GM21825 (cell line): ENCODE data around the gene PARP11.
"Not testable (repeated sequence)": the region's sequence is repeated elsewhere in the genome, so short reads cannot be mapped to it uniquely, and the experiment has no call there.

Experiments used
- ATAC-seq: cut with Tn5 transposase; IDR thresholded peaks from one replicate; pipeline ENCODE4 v1.9.1; 2021; ENCODE audit warnings: mild to moderate bottlenecking, moderate library complexity; ENCODE audit not compliant: unreplicated experiment

The PARP11 gene

GRCh38 chr12:3882896-3883564 is 9.8 kb upstream of the PARP11 start:
- ATAC-seq, result no peak

- ATAC-seq, result no peak
These were observed 9.2 kb upstream of the PARP11 start for GRCh38 chr12:3882406-3882805.

DNA sequence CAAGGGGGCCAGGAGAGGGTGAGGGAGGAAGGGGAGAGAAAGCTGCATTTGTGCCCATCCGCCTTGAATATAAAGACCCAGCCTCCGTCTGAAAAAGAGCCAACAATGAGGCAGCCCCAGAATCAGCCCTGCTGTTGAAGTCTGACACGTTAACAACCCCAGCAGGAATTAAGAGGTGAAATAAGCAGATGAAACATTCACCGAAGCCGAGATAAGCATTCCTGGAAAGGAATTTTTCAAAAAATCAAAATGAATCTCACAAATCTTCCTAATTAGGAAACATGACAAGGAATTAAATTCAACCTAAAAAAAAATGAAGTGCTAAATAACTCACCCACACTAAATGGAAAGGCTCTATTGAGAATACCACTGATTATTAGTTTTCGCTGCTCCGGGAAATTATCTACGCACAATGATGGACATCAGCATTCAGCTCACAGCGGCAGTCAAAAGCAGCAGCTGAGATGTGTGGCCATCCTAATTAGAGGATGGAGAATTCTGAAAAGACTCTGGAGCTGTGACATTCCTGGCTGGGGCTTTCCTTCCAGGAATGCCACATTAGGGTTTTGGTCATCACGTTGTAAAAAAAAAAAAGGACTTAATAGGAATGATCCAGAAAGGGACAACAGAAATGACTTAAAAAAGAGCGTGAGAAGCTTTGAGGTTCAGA is 8.2 kb upstream of the PARP11 start:
- ATAC-seq, result no peak

DNA sequence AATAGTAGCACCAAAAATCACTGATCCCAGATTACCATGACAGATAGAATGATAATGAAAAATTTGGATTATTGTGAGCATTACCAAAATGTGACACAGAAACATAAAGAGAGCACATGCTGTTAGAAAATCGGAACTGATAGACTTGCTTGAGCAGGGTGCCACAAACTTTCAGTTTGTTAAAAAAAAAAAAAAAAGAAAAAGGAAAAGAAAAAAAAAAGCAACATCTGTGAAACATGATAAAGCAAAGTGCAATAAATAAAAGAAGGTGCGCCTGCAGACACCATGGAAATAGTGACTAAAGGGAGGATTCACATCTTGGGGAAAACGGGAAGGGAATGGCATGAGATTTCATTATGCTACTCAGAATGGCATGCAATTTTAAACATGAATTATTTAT is 6.6 kb upstream of the PARP11 start:
- no peak for ATAC-seq

- no peak for ATAC-seq
These were observed 1.8 kb downstream of the PARP11 start for GRCh38 chr12:3871356-3871755.

DNA sequence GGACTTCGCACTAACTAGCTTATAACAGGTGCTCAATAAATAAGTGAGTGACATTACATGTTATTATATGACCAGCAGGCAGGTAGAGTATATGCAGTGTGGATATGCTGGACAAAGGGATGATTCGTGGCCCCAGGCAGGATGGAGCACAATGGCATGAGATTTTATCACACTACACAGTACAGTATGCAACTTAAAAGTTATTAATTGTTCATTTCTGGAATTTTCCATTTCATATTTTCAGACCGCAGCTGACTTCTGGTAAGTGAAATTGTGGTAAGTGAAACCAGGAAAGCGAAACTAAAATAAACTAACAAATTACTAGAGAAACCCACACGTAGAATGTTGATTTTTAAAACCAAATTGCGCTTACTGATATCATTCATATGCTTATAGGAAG is 3.3 kb downstream of the PARP11 start:
- no peak for ATAC-seq

- no peak for ATAC-seq
These were observed 3.8 kb downstream of the PARP11 start for GRCh38 chr12:3869433-3869832.

GRCh38 chr12:3863756-3864155 is 9.4 kb downstream of the PARP11 start:
- no peak for ATAC-seq

DNA sequence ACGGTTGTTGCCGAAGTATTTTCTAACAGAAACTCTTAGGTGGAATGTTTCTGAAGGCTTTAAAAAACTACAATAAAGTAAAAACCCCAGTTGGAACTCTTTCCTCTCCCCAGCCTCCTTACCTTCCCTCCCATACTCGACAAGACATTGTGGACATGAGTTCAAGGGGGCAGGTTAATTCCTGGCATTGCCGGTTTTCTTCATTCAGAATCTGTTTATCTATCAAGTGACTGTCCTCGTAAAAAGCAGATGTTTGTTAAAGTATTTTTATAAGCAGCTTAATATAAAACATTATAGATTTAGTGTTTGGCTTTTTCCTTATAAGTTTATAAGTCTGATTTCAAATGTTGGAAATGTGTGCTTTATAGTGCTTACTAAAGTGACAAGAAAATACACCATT is 30.7 kb downstream of the PARP11 start:
- ATAC-seq, result no peak

- ATAC-seq, result no peak
These were observed 31.4 kb downstream of the PARP11 start for GRCh38 chr12:3841783-3842182.

GRCh38 chr12:3840833-3841232 is 32.4 kb downstream of the PARP11 start:
- not testable (repeated sequence) for ATAC-seq

GRCh38 chr12:3839745-3840144 is 33.5 kb downstream of the PARP11 start:
- ATAC-seq, result not testable (repeated sequence)

DNA sequence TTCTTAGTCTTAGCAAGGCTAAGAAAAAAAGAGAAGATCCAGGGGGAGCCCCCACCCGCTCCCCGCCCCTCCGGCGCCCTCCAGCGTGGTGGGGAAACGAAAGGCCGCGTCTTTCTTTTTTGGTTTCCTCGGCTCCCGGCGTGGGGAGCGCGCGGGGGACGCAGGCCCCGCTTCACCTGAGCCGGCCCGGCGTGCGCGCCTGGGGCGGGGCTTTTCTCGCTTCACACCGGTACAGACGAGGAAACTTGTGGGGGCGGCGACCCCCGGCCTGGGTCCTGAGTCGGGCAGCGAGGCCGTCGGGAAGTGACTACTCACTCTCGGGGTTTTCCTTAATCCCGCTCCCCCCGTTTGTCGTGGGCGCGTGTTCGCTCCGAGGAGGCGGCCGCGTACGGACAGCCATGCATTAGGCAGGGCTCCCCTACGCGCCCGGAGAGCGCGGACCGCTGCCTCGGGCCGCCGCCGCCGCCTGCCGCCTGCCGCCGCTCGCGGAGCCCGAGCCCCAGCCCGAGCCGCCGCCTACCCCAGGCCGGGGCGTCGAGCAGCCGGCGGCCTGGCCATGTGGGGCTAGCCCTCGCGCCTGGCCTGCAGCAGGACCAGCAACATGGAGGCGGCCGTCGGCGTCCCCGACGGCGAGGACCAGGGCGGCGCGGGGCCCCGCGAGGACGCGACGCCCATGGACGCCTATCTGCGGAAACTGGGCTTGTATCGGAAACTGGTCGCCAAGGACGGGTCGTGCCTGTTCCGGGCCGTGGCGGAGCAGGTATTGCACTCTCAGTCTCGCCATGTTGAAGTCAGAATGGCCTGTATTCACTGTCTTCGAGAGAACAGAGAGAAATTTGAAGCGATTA is 34.3 kb downstream of the PARP11 start:
- ATAC-seq, result peak; percentile 67

DNA sequence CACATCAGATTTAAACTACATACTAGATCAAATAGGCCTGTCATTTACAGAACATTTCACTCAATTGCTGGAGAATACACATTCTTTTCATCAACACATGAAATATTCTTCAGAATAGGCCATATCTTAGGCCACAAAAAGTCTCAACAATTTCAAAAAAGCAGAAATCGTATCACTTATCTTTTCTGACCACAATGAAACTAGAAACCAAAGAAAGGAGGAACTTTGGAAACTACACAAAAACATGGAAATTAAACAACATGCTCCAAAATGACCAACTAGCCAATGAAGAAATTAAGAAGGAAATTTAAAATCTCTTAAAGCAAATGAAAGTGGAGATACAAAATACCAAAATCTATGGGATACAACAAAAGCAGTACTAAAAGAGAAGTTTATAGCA is 35.1 kb downstream of the PARP11 start:
- no peak for ATAC-seq

GRCh38 chr12:3837049-3837448 is 36.1 kb downstream of the PARP11 start:
- no peak for ATAC-seq

- ATAC-seq, result no peak
These were observed 36.6 kb downstream of the PARP11 start for GRCh38 chr12:3836641-3837040.

DNA sequence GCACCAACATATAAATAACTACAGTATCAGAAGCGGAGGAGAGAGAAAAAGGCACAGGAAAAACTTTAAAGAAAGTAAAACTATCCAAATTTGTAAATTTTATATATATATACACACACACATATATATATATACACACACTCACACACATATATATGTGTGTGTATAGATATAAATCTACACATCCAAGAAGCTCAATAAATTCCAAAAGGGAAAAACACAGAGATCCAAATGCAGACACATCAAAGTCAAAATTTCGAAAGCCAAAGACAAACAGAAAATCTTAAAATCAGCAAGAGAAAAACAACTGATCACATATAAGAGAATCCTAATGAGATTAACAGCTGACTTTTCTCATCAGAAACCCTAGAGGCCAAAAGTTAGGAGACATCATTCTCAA is 37.3 kb downstream of the PARP11 start:
- no peak for ATAC-seq

- ATAC-seq, result no peak
These were observed 38.4 kb downstream of the PARP11 start for GRCh38 chr12:3834774-3835173.

DNA sequence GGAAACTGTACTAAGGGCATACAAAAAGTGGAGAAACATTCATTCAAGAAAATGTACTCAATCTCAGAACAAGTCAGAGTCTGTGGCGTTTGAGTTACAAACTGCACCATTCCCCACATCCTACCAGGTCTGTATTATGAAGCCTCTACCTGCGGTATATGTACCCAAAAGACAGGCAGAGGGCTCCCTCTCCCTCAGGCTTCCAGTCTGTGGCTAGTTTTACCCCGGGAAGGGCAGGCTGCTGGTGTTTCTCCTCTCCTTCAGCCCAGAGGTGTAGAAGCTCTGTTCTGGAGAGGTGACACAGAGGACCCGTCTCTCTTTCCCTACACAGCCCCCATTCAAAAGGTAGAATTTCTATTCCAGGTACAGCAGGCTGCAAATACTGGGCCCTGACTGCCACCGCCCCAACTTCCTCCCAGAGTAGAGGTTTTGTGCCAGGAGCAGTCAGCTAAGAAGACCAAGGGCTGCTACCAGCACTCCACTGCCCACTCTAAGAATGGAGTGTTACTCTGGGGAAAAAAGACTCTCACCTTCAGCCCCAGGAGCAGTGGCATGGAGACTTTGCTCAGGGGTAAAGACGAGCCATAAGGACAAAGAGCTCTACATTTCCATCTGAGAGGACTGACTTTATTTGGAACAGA is 39.4 kb downstream of the PARP11 start:
- no peak for ATAC-seq

GRCh38 chr12:3832738-3833137 is 40.5 kb downstream of the PARP11 start:
- ATAC-seq, result no peak

DNA sequence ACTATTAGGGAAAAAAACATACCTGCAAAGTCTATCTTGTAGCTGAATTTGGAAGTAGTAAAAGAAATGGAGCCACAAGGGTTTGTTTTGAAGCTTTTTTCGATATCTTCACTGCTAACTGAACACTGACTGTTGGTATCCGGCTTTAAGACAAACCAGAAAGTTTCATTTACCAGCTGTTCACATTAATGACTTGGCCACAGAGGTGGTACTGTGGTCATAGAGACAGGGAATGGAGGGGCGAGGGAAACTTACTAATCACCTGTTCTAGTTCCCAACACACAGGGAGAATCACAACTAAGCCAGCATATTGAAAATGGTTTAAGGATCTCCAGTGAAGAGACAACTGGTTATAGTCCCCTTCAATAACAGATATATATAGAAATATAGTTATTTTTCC is 44.3 kb downstream of the PARP11 start:
- no peak for ATAC-seq
